ENCODE results near the gene KPNA3. TPM values are rescaled to one million over a fixed set of nuclear protein-coding genes. Genes with fewer than 3 reads are reported as not detected.
"Not testable (repeated sequence)": the region's sequence is repeated elsewhere in the genome, so short reads cannot be mapped to it uniquely, and the experiment has no call there.

KPNA3 gene
- total and polyA plus RNA-seq, 11 donors: 21.7 to 104 (median 50.2) TPM

DNA sequence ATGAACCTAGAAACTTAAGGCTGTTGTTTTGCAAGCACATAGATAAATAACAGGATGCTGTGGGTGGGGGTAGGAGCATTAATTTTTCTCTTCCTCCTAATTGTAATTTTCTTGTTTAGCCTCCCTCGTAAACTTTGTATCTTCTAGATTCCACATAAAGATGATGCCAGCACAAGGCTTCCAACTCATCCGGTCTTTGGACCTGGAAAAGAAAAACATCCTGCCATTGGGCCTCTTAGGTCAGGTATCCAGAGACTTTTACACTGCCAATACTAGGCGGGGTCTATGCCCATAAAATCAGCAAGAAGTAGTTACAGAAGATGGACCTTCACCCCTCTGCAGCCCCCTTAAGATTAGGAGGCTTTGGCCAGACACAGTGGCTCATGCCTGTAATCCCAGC, 35.4 kb upstream of the KPNA3 start:
- no peaks in the 10 kb centered on the region for H3K36me3 ChIP-seq
- H3K27ac ChIP-seq: no peak overlapping the region
- H3K4me1 ChIP-seq: no peaks in the 10 kb centered on the region
- intact Hi-C loops (cut with DNase I): no loop called here
- no peaks in the 10 kb centered on the region for H3K27me3 ChIP-seq
- ATAC-seq (no peak), DNase-seq (no peak)
- 65 to 74% (median 67%) methylated on average over 3 of the region's 3 CpGs for WGBS, 4 donors
- H3K4me3 ChIP-seq: no peak overlapping the region
- no peak for TF ChIP-seq CTCF (IDR thresholded peaks at IDR 0.05)
- no peak for TF ChIP-seq POLR2A (IDR thresholded peaks at IDR 0.05)
- H3K9me3 ChIP-seq: peaks cover 0 to 10% (median 0%) of the 10 kb centered on the region in 12 donors

GRCh38 chr13:49827336-49827735, 34.9 kb upstream of the KPNA3 start:
- Histone ChIP-seq H3K9me3 (peaks cover 0 to 10% (median 0%) of the 10 kb centered on the region in 12 donors), H3K4me3 (no peak overlapping the region), H3K27ac (no peak overlapping the region), H3K27me3 (no peaks in the 10 kb centered on the region), H3K36me3 (no peaks in the 10 kb centered on the region), H3K4me1 (no peaks in the 10 kb centered on the region)
- DNase-seq (no peak), ATAC-seq (no peak)
- intact Hi-C loops (cut with DNase I): no loop called here
- 79 to 86% (median 83%) methylated on average over 2 of the region's 2 CpGs for WGBS, 4 donors
- no peak for TF ChIP-seq CTCF (IDR thresholded peaks at IDR 0.05)
- no peak for TF ChIP-seq POLR2A (IDR thresholded peaks at IDR 0.05)

GRCh38 chr13:49821216-49822009, 28.9 kb upstream of the KPNA3 start:
- intact Hi-C loops (cut with DNase I): no loop called here
- 48 to 53% (median 50%) methylated on average over 5 of the region's 5 CpGs for WGBS, 4 donors
- peak in 1 of 12 donors; percentile 8 for TF ChIP-seq CTCF (IDR thresholded peaks at IDR 0.05)
- no peak for TF ChIP-seq POLR2A (IDR thresholded peaks at IDR 0.05)
- Histone ChIP-seq H3K36me3 (no peaks in the 10 kb centered on the region), H3K27me3 (no peaks in the 10 kb centered on the region), H3K9me3 (no peaks in the 10 kb centered on the region), H3K4me1 (peaks cover 0 to 5% (median 0%) of the 10 kb centered on the region in 12 donors), H3K4me3 (no peak overlapping the region), H3K27ac (no peak overlapping the region)
- no peak for DNase-seq
- ATAC-seq: no peak

DNA sequence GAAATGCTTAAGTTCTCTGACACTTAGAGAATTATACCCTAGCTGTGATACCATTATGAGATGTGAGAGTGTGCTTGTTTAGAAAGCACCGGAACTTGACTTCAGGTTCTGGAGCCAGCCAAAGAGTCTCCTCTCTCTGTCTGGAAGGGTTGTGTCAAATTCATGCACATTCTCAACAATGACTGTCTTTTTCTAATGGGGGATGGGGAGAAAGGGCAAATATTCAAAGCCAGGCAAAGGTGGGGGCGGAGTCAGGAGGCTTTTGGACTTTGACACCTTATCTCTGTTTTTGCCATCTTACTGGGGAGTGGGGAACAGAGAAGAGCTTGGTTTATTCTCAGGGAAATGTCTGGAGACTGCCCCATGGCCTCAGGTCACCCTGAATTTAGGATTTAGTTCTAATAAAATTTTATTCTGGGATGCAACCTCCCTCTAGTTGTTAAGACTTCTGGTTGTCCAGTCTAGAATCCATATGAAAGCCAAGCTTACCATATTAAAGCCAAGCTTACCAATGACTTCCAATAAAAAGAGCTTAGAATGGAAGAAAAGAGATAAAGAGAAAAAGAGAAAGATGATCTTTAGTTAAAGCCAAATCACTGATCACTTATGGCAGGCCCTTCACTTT, 28.2 kb upstream of the KPNA3 start:
- Histone ChIP-seq H3K36me3 (no peaks in the 10 kb centered on the region), H3K27me3 (no peaks in the 10 kb centered on the region), H3K4me1 (peaks cover 0 to 5% (median 0%) of the 10 kb centered on the region in 12 donors), H3K4me3 (no peak overlapping the region), H3K27ac (no peak overlapping the region), H3K9me3 (no peaks in the 10 kb centered on the region)
- 80 to 94% (median 91%) methylated on average over 2 of the region's 2 CpGs for WGBS, 4 donors
- intact Hi-C loops (cut with DNase I): no loop called here
- DNase-seq: no peak
- ATAC-seq: no peak
- TF ChIP-seq CTCF (IDR thresholded peaks at IDR 0.05) (no peak), POLR2A (IDR thresholded peaks at IDR 0.05) (no peak)

DNA sequence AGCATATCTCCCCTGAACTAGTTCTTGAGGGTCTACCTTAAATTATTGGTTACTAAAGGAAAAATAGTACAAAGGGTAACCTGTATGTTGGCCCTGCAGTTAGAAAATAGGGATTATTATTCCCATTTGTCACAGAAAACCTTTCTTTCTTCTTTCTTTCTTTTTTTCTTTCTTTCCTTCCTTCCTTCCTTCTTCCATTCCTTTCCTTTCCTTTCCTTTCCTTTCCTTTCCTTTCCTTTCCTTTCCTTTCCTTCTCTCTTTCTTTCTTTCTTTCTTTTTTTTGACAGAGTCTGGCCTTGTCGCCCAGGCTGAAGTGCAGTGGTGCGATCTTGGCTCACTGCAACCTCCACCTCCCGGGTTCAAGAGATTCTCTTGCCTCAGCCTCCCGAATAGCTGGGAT, 23.6 kb upstream of the KPNA3 start:
- H3K27ac ChIP-seq; DNase-seq; H3K9me3 ChIP-seq; H3K36me3 ChIP-seq; H3K4me3 ChIP-seq; H3K27me3 ChIP-seq; ATAC-seq; intact Hi-C loops (cut with DNase I): not testable (repeated sequence)
- peaks cover 0 to 20% (median 3%) of the 10 kb centered on the region in 12 donors for H3K4me1 ChIP-seq
- WGBS, 4 donors: 91 to 96% (median 93%) methylated on average over 4 of the region's 4 CpGs
